Stimulated activated CD8-positive, alpha-beta memory T cell treated with anti-CD3 and anti-CD28 coated beads, Interleukin-4, amount 100 ng/mL, for 4 hours (primary cell): ENCODE measurements around the gene KLHL24.
"Not testable (repeated sequence)": the region's sequence is repeated elsewhere in the genome, so short reads cannot be mapped to it uniquely, and the experiment has no call there.

ENCODE experiments used
- DNase-seq, 2 donors: peaks; one replicate each; pipeline ENCODE4 v3.0.0-alpha.2; 2020; ENCODE audit warnings: low read depth in 2 of 2, low spot score in 1 of 2

Gene KLHL24

GRCh38 chr3:183635431-183636220 lies at the start of gene KLHL24:
Gene KLHL24, plus strand, starts transcription at chr3:183635623. Its CDS starts 14,734 bp downstream, at chr3:183650357.
- DNase-seq: peak; percentile 75 to 82

GRCh38 chr3:183586477-183586876 lies 48.9 kb upstream of the KLHL24 start:
- DNase-seq: no peak

GRCh38 chr3:183587336-183587735 lies 48.1 kb upstream of the KLHL24 start:
- DNase-seq: no peak

GRCh38 chr3:183590442-183590841 lies 45.0 kb upstream of the KLHL24 start:
- DNase-seq: no peak

- no peak for DNase-seq
These were observed 43.4 kb upstream of the KLHL24 start for GRCh38 chr3:183591881-183592521.

GRCh38 chr3:183592821-183593220 lies 42.6 kb upstream of the KLHL24 start:
- no peak for DNase-seq

GRCh38 chr3:183594636-183595035 lies 40.8 kb upstream of the KLHL24 start:
- DNase-seq: no peak

GRCh38 chr3:183597959-183598358 lies 37.5 kb upstream of the KLHL24 start:
- DNase-seq: no peak

- not testable (repeated sequence) for DNase-seq
These were observed 24.1 kb upstream of the KLHL24 start for GRCh38 chr3:183611326-183611725.

GRCh38 chr3:183613366-183614285 lies 21.8 kb upstream of the KLHL24 start:
- no peak for DNase-seq

GRCh38 chr3:183618542-183618941 lies 16.9 kb upstream of the KLHL24 start:
- DNase-seq: no peak

GRCh38 chr3:183619010-183619409 lies 16.4 kb upstream of the KLHL24 start:
- DNase-seq: no peak

- no peak for DNase-seq
These were observed 15.7 kb upstream of the KLHL24 start for GRCh38 chr3:183619624-183620251.

GRCh38 chr3:183620252-183620628 lies 15.2 kb upstream of the KLHL24 start:
- DNase-seq: no peak

GRCh38 chr3:183622473-183622872 lies 12.9 kb upstream of the KLHL24 start:
- not testable (repeated sequence) for DNase-seq

GRCh38 chr3:183626877-183627594 lies 8.4 kb upstream of the KLHL24 start:
- no peak for DNase-seq

- DNase-seq: no peak
These were observed 5.7 kb upstream of the KLHL24 start for GRCh38 chr3:183629546-183630301.

GRCh38 chr3:183631715-183632114 lies 3.7 kb upstream of the KLHL24 start:
- DNase-seq: no peak

GRCh38 chr3:183632725-183633124 lies 2.7 kb upstream of the KLHL24 start:
- DNase-seq: not testable (repeated sequence)

GRCh38 chr3:183634707-183635106 lies 716 bp upstream of the KLHL24 start:
- no peak for DNase-seq
